Naive thymus-derived CD4-positive, alpha-beta T cell (primary cell): Measurements from ENCODE around the gene LCK. TPM values are rescaled to one million over a fixed set of nuclear protein-coding genes. Genes with fewer than 3 reads are reported as not detected.

Source experiments
- ATAC-seq: fragments of 150-1000 bp; cut with Tn5 transposase; 2 replicates; pipeline ENCODE4 v1.10.0; 2021; ENCODE audit warnings: mild to moderate bottlenecking, moderate library complexity
- CTCF ChIA-PET: fragments of 350-600 bp; sonication (Branson Sonifier 250); formaldehyde crosslinking; loops from one replicate; lab custom pipeline; 2021; ENCODE audit warnings: antibody characterized with exemption; lab: Charles Lee
- POLR2A ChIA-PET: fragments of 350-600 bp; sonication (Branson Sonifier 250); formaldehyde crosslinking; loops from one replicate; lab custom pipeline; 2021; ENCODE audit warnings: antibody characterized with exemption, inconsistent platforms; lab: Charles Lee
- DNase-seq, 9 donors: peaks; one replicate each; pipeline versions ENCODE4 v3.0.0 to v3.0.0-alpha.2; 2020 to 2022; ENCODE audit warnings: mixed read lengths in 1 of 9
- H3K27ac ChIP-seq: one replicate; pipeline ENCODE4 v1.7.0; 2013; ENCODE audit warnings: mild to moderate bottlenecking, low read depth, low read length, moderate library complexity
- H3K27me3 ChIP-seq, 2 donors: one replicate each; pipeline ENCODE4 v1.7.0; 2013; ENCODE audit warnings: low read length in 2 of 2, mild to moderate bottlenecking in 2 of 2, moderate library complexity in 2 of 2; ENCODE audit not compliant: control insufficient read depth in 2 of 2, insufficient read depth in 2 of 2
- H3K36me3 ChIP-seq, 3 experiments: 1 replicate in 2 of 3; 2 replicates in 1 of 3; pipeline ENCODE4 v1.7.0; 2013; ENCODE audit warnings: low read length in 3 of 3, mild to moderate bottlenecking in 3 of 3, moderate library complexity in 1 of 3; ENCODE audit not compliant: insufficient read depth in 3 of 3, control insufficient read depth in 2 of 3
- H3K4me1 ChIP-seq, 2 donors: one replicate each; pipeline ENCODE4 v1.7.0; 2013; ENCODE audit warnings: low read length in 2 of 2, mild to moderate bottlenecking in 2 of 2, moderate library complexity in 1 of 2; ENCODE audit not compliant: control insufficient read depth in 2 of 2, insufficient read depth in 2 of 2
- H3K4me3 ChIP-seq: 2 replicates; pipeline ENCODE4 v1.7.0; 2013; ENCODE audit warnings: mild to moderate bottlenecking, low read length
- H3K9me3 ChIP-seq, 3 experiments: 1 replicate in 2 of 3; 2 replicates in 1 of 3; pipeline ENCODE4 v1.7.0; 2013; ENCODE audit warnings: low read length in 3 of 3; ENCODE audit not compliant: control insufficient read depth in 2 of 3
- H3K27ac Mint-ChIP-seq, 9 donors: one replicate each; pipeline ENCODE4 v1.8.0; 2020 to 2022; ENCODE audit warnings: mixed read lengths in 9 of 9, mild to moderate bottlenecking in 8 of 9, moderate library complexity in 5 of 9, inconsistent platforms in 2 of 9
- H3K27me3 Mint-ChIP-seq, 5 donors: one replicate each; pipeline ENCODE4 v1.8.0; 2021 to 2022; ENCODE audit warnings: mixed read lengths in 5 of 5, mild to moderate bottlenecking in 1 of 5
- H3K36me3 Mint-ChIP-seq, 5 donors: one replicate each; pipeline ENCODE4 v1.8.0; 2020 to 2022; ENCODE audit warnings: mixed read lengths in 5 of 5, mild to moderate bottlenecking in 3 of 5, inconsistent platforms in 1 of 5
- H3K4me1 Mint-ChIP-seq, 7 donors: one replicate each; pipeline ENCODE4 v1.8.0; 2020 to 2022; ENCODE audit warnings: mixed read lengths in 7 of 7, mild to moderate bottlenecking in 3 of 7, inconsistent platforms in 1 of 7
- H3K4me3 Mint-ChIP-seq, 10 donors: one replicate each; pipeline ENCODE4 v1.8.0; 2020 to 2022; ENCODE audit warnings: mild to moderate bottlenecking in 10 of 10, mixed read lengths in 10 of 10, moderate library complexity in 6 of 10, inconsistent platforms in 2 of 10
- H3K9me3 Mint-ChIP-seq, 11 donors: one replicate each; pipeline ENCODE4 v1.8.0; 2020 to 2022; ENCODE audit warnings: mixed read lengths in 11 of 11, mild to moderate bottlenecking in 4 of 11, inconsistent platforms in 1 of 11, moderate library complexity in 1 of 11
- intact Hi-C, 2 donors: fragments of 100-400 bp; cut with micrococcal nuclease; formaldehyde crosslinking; loops; one replicate each; pipeline ENCODE4 v1.15.1; 2023
- polyA plus RNA-seq, 2 donors: library from polyadenylated mRNA; unstranded; fragments of 300-500 nt; fragmentation: Illumina TruSeq; gene quantifications; one replicate each; pipeline ENCODE4 v1.2.3, GENCODE V29; 2021
- total RNA-seq, 6 experiments: library from RNA in 5 of 6; stranded (reverse) in 5 of 6; gene quantifications; 1 replicate in 5 of 6; 2 replicates in 1 of 6; pipeline ENCODE4 v1.2.3 and lab custom pipeline; 2021 to 2026

LCK gene
- total and polyA plus RNA-seq, 7 experiments from 2014 or later = 245 to 1,109 (median 480) TPM

GRCh38 chr1:32285658-32286057 is 34.6 kb downstream of the LCK start:
- ChIA-PET POLR2A (no interaction called here), CTCF (no interaction called here)
- H3K9me3 Mint-ChIP-seq = no peaks in the 10 kb centered on the region
- Histone ChIP-seq H3K4me3 (no peak overlapping the region), H3K27ac (no peak overlapping the region), H3K27me3 (no peaks in the 10 kb centered on the region), H3K4me1 (peaks cover 1 to 4% of the 10 kb centered on the region in 2 donors), H3K9me3 (no peaks in the 10 kb centered on the region), H3K36me3 (peaks cover 7 to 59% (median 12%) of the 10 kb centered on the region in 3 experiments)
- H3K27me3 Mint-ChIP-seq = no peaks in the 10 kb centered on the region
- H3K4me1 Mint-ChIP-seq = peaks cover 0 to 12% (median 6%) of the 10 kb centered on the region in 7 donors
- peak overlapping the region in 7 of 9 donors; percentile 17 to 74 (median 28) for H3K27ac Mint-ChIP-seq
- DNase-seq (no peak), ATAC-seq (no peak)
- H3K4me3 Mint-ChIP-seq = no peak overlapping the region
- H3K36me3 Mint-ChIP-seq = peaks cover 6 to 25% (median 13%) of the 10 kb centered on the region in 5 donors
- intact Hi-C loops = no loop called here

DNA sequence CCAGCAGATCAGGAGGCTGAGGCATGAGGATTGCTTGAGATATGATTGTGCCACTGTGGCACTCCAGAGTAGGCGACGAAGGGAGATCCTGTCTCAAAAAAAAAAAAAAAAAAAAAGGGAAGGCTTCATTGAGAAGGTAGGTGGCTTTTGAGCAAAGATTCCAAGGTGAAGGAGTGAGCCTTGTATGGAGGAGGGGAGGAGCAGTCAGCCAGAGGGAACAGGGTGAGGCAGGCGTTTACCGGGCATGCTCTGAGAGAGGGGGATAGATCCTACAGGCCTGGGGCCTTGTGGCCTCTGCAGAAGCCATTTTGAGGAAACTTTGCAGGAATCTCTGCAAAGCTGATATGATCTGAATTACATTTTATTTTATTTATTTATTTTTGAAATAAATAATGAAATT is 35.7 kb downstream of the LCK start:
- H3K27ac ChIP-seq = no peak overlapping the region
- H3K4me1 ChIP-seq = peaks cover 11 to 14% of the 10 kb centered on the region in 2 donors
- Mint-ChIP-seq H3K4me3 (no peak overlapping the region), H3K36me3 (peaks cover 6 to 25% (median 13%) of the 10 kb centered on the region in 5 donors), H3K4me1 (peaks cover 6 to 23% (median 15%) of the 10 kb centered on the region in 7 donors), H3K27me3 (no peaks in the 10 kb centered on the region), H3K9me3 (no peaks in the 10 kb centered on the region), H3K27ac (peak overlapping the region in 7 of 9 donors; percentile 38 to 82 (median 55))
- no peak overlapping the region for H3K4me3 ChIP-seq
- POLR2A ChIA-PET = interaction anchor here (1.9 to 7.7 kb wide), 4 partner anchors 13 to 35 kb away, joined by 6 to 155 read pairs (median 46); partner anchors contain the start of genes FAM167B and LCK
- no peaks in the 10 kb centered on the region for H3K9me3 ChIP-seq
- CTCF ChIA-PET = interaction anchor here (0.8 kb wide), 1 partner anchor 46 kb away, joined by 3 read pairs; no protein-coding TSS in a partner anchor
- H3K27me3 ChIP-seq = no peaks in the 10 kb centered on the region
- intact Hi-C loops = no loop called here
- ATAC-seq = no peak
- peaks cover 4 to 49% (median 7%) of the 10 kb centered on the region in 3 experiments for H3K36me3 ChIP-seq
- no peak for DNase-seq

GRCh38 chr1:32289256-32289655 is 38.2 kb downstream of the LCK start:
- no peaks in the 10 kb centered on the region for H3K27me3 Mint-ChIP-seq
- peak overlapping the region; percentile 88 for H3K27ac ChIP-seq
- no peak overlapping the region for H3K4me3 Mint-ChIP-seq
- H3K36me3 Mint-ChIP-seq = peaks cover 6 to 32% (median 13%) of the 10 kb centered on the region in 5 donors
- ATAC-seq (no peak), DNase-seq (no peak)
- H3K4me1 Mint-ChIP-seq = peaks cover 19 to 45% (median 27%) of the 10 kb centered on the region in 7 donors
- peak overlapping the region in 4 of 9 donors; percentile 49 to 99 (median 90) for H3K27ac Mint-ChIP-seq
- CTCF ChIA-PET = interaction anchor here (3.9 kb wide), 1 partner anchor 50 kb away, joined by 23 read pairs; no protein-coding TSS in a partner anchor
- intact Hi-C loops = no loop called here
- no peak overlapping the region for H3K4me3 ChIP-seq
- POLR2A ChIA-PET = interaction anchor here (0.7 to 7.7 kb wide), 8 partner anchors 11 to 65 kb away, joined by 3 to 155 read pairs (median 22); partner anchors contain the start of genes FAM167B, LCK and MARCKSL1
- H3K4me1 ChIP-seq = peaks cover 21% of the 10 kb centered on the region in 2 donors
- peaks cover 0 to 37% (median 7%) of the 10 kb centered on the region in 3 experiments for H3K36me3 ChIP-seq
- no peaks in the 10 kb centered on the region for H3K27me3 ChIP-seq
- H3K9me3 Mint-ChIP-seq = peaks cover 0 to 5% (median 0%) of the 10 kb centered on the region in 11 donors
- no peaks in the 10 kb centered on the region for H3K9me3 ChIP-seq

DNA sequence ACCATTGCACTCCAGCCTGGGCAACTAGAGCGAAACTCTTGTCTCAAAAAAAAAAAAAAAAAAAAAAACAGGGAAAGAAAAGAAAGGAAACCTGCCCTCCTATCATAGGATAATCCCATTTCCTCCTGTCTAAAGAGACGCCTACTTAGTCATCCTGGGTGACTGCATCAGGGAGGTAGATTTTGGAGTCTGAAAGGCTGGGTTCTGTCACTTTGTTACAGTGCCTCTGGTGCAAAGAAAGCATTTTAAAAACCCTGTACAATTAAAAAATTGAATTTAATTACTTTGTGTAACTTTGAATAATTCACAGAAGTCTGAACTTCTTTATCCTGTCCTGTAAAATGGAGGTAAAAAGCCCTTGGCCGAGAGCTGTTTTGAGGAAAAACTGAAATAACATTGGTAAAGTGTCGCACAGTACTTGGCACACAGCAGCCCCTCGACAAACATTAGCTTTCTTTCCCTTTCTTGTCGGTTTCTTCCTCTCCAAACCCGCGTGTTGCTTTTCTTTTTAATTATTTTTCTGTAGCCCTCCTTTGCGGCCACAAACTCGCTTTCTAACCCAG is 40.2 kb downstream of the LCK start:
- H3K27me3 ChIP-seq = no peaks in the 10 kb centered on the region
- no peaks in the 10 kb centered on the region for H3K9me3 ChIP-seq
- peak overlapping the region; percentile 93 to 99 (median 97) for H3K27ac Mint-ChIP-seq
- ATAC-seq (no peak), DNase-seq (no peak)
- H3K27me3 Mint-ChIP-seq = no peaks in the 10 kb centered on the region
- H3K4me1 ChIP-seq = peaks cover 38 to 40% of the 10 kb centered on the region in 2 donors
- ChIA-PET POLR2A (interaction anchor here (0.8 to 7.7 kb wide), 31 partner anchors 8 to 184 kb away, joined by 3 to 155 read pairs (median 6); partner anchors contain the start of genes BSDC1, CCDC28B, FAM167B and IQCC), CTCF (interaction anchor here (0.6 to 3.9 kb wide), 13 partner anchors 11 to 76 kb away, joined by 3 to 24 read pairs (median 3); no protein-coding TSS in a partner anchor)
- peaks cover 0 to 5% (median 0%) of the 10 kb centered on the region in 11 donors for H3K9me3 Mint-ChIP-seq
- peak overlapping the region; percentile 88 for H3K27ac ChIP-seq
- peak overlapping the region; percentile 94 to 100 (median 98) for H3K4me3 Mint-ChIP-seq
- intact Hi-C loops = loop anchor here (1.0 to 5.0 kb wide), 6 partner anchors 18 to 218 kb away; partner anchors contain the start of genes KPNA6 (in 2 of the 2), MARCKSL1 (in 1 of the 2) and TMEM39B (in 1 of the 2)
- H3K4me3 ChIP-seq = peak overlapping the region; percentile 92
- peaks cover 0 to 17% (median 0%) of the 10 kb centered on the region in 3 experiments for H3K36me3 ChIP-seq
- H3K36me3 Mint-ChIP-seq = peaks cover 0 to 24% (median 7%) of the 10 kb centered on the region in 5 donors
- H3K4me1 Mint-ChIP-seq = peaks cover 31 to 64% (median 42%) of the 10 kb centered on the region in 7 donors

DNA sequence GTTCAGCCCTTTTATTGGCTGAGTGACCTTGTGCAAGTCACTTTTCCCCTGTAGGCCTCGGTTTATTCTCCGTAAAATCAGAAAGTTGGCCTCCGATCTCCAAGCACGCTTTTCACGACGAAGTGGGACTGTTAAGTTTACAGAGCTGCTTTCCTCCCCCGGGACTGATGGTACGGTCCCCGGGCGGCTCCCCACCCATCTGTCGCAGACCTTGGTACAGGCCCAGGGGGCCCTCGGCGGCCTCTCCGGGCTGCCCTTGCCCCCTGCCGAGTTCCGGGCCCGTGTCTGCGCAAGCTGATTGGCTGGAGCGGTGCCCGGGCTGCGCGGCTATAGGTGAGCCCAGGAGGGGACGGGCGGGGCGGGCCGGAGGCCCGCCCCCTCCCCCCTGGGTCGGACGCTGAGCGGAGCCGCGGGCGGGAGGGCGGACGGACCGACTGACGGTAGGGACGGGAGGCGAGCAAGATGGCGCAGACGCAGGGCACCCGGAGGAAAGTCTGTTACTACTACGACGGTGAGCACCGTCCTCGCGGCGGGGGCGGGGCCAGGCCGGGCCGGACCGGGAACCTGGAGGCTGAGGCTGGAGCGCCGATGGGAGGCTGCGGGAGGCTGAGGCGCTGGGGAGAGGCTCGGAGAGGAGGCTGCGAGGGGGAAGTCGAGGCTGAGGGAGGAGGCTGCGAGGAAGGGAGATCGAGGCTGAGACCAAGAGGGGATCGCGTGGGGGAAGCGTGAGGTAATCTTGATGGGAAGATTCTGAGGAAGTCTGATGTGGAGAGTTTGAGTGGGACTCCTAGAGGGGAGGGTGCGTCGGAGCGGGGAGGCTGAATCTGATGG is 40.9 kb downstream of the LCK start, which contains the start of gene HDAC1:
Gene HDAC1, plus strand, starts transcription at position 376 of the 831 bp plus-strand sequence. Its CDS starts 87 bp downstream, at position 463.
- ATAC-seq (peak; percentile 98), DNase-seq (peak; percentile 91 to 97 (median 94))
- Histone ChIP-seq H3K27me3 (no peaks in the 10 kb centered on the region), H3K4me1 (peaks cover 38 to 46% of the 10 kb centered on the region in 2 donors), H3K36me3 (peaks cover 0 to 11% (median 0%) of the 10 kb centered on the region in 3 experiments), H3K27ac (peak within 1 kb of the TSS; percentile 88), H3K4me3 (peak within 1 kb of the TSS; percentile 92), H3K9me3 (no peaks in the 10 kb centered on the region)
- ChIA-PET POLR2A (interaction anchor here (0.6 to 7.7 kb wide), 30 partner anchors 9 to 359 kb away, joined by 3 to 155 read pairs (median 6); partner anchors contain the start of genes BSDC1, CCDC28B, FAM167B and IQCC), CTCF (interaction anchor here (0.6 to 3.9 kb wide), 10 partner anchors 11 to 76 kb away, joined by 3 to 24 read pairs (median 3); no protein-coding TSS in a partner anchor)
- Mint-ChIP-seq H3K4me3 (peak within 1 kb of the TSS; percentile 94 to 100 (median 98)), H3K9me3 (peaks cover 0 to 5% (median 0%) of the 10 kb centered on the region in 11 donors), H3K36me3 (peaks cover 0 to 22% (median 9%) of the 10 kb centered on the region in 5 donors), H3K4me1 (peaks cover 38 to 67% (median 48%) of the 10 kb centered on the region in 7 donors), H3K27me3 (no peaks in the 10 kb centered on the region), H3K27ac (peak within 1 kb of the TSS; percentile 94 to 99 (median 98))
- intact Hi-C loops = loop anchor here (1.0 to 5.0 kb wide), 17 partner anchors 19 to 359 kb away; partner anchors contain the start of genes BSDC1 (in 2 of the 2), EIF3I (in 2 of the 2), KPNA6 (in 2 of the 2) and MARCKSL1 (in 2 of the 2)
